Measurements from ENCODE around the gene SELENOH. TPM values are rescaled to one million over a fixed set of nuclear protein-coding genes. Genes with fewer than 3 reads are reported as not detected.
A peak's percentile ranks its signal among the peaks of the same experiment; 100 is the strongest.

SELENOH gene
- total and polyA plus RNA-seq, 9 of the 15 experiments (the other 6 are each of a cell fraction or from before 2014, with no cell fraction given), result 16.6 to 299 (median 118) TPM

GRCh38 chr11:57741132-57742086 is at the start of gene SELENOH (continued):
- TF ChIP-seq THAP12 (CRISPR knock-in tag; IDR thresholded peaks at IDR 0.05) (peak; percentile 57; the same call in 1 of the 2 replicates), CBX5 (IDR thresholded peaks at IDR 0.05; ENCODE audit: borderline replicate concordance, low read depth) (peak; percentile 80; the same call in 1 of the 2 replicates), ZMIZ1 (IDR thresholded peaks at IDR 0.05; ENCODE audit: low read depth in 2 of 2, low read length in 2 of 2) (peak in 1 of 2 experiments; percentile 67; a peak in 1 of 4 replicates), USF2 (CRISPR knock-in tag; IDR thresholded peaks at IDR 0.05) (peak; percentile 92), POLR2H (tag; IDR thresholded peaks at IDR 0.05; ENCODE audit: low read depth) (peak; percentile 88), SMAD3 (CRISPR knock-in tag; conservative IDR thresholded peaks at IDR 0.05) (0 out of 2 replicates have a peak, but pooled peaks have one; percentile 26), BMI1 (IDR thresholded peaks at IDR 0.05; ENCODE audit: low read length) (no peak), ZC3H11A (IDR thresholded peaks at IDR 0.05; ENCODE audit: low read depth, low read length) (peak; percentile 96), HDAC8 (tag; IDR thresholded peaks at IDR 0.05) (peak; percentile 38; the same call in 1 of the 2 replicates), ZNF512 (tag; IDR thresholded peaks at IDR 0.05) (no peak), KLF16 (IDR thresholded peaks at IDR 0.05) (no peak), ZNF609 (CRISPR knock-in tag; IDR thresholded peaks at IDR 0.05; ENCODE audit: borderline replicate concordance) (no peak)

All from K562 (cell line).